ENCODE data around the gene C1QTNF12.
"Not testable (repeated sequence)": the region's sequence is repeated elsewhere in the genome, so short reads cannot be mapped to it uniquely, and the experiment has no call there.

C1QTNF12 gene

GRCh38 chr1:1196431-1197187 lies 49.9 kb downstream of the C1QTNF12 start:
- no peak for ATAC-seq

GRCh38 chr1:1195726-1196125 lies 50.8 kb downstream of the C1QTNF12 start:
- not testable (repeated sequence) for ATAC-seq

GRCh38 chr1:1194723-1195122 lies 51.8 kb downstream of the C1QTNF12 start:
- ATAC-seq, result no peak
